BE2C (cell line): ENCODE data around the gene KIFBP.

Experiments used
- DNase-seq: peaks from one replicate; pipeline ENCODE4 v3.0.0-alpha.2; 2020
- H3K27me3 ChIP-seq: fragments of 250-450 bp; sonication (Bioruptor Pico); 2 replicates; pipeline ENCODE4 v1.5.1; 2020; ENCODE audit warnings: mild to moderate bottlenecking
- H3K36me3 ChIP-seq: fragments of 250-450 bp; sonication (Bioruptor Pico); 2 replicates; pipeline ENCODE4 v1.5.1; 2020; ENCODE audit warnings: mild to moderate bottlenecking
- H3K4me1 ChIP-seq: fragments of 250-450 bp; sonication (Bioruptor Pico); 2 replicates; pipeline ENCODE4 v1.5.1; 2020
- H3K4me3 ChIP-seq: 2 replicates; pipeline ENCODE4 v1.5.1; 2011; ENCODE audit warnings: low read depth, low read length
- H3K9me3 ChIP-seq: fragments of 250-450 bp; sonication (Bioruptor Pico); 2 replicates; pipeline ENCODE4 v1.5.1; 2020
- CTCF ChIP-seq: IDR thresholded peaks from 2 replicates; pipeline ENCODE4 v1.5.1; 2012; ENCODE audit warnings: mild to moderate bottlenecking, low read depth, low read length

KIFBP gene

GRCh38 chr10:69047111-69047832 lies 58.7 kb downstream of the KIFBP start:
- Histone ChIP-seq H3K27me3 (no peaks in the 10 kb centered on the region), H3K4me1 (no peaks in the 10 kb centered on the region), H3K36me3 (no peaks in the 10 kb centered on the region), H3K4me3 (no peak overlapping the region), H3K9me3 (no peaks in the 10 kb centered on the region)
- TF ChIP-seq CTCF: no peak
- no peak for DNase-seq

- no peaks in the 10 kb centered on the region for H3K9me3 ChIP-seq
- H3K36me3 ChIP-seq: no peaks in the 10 kb centered on the region
- H3K27me3 ChIP-seq: no peaks in the 10 kb centered on the region
- no peak overlapping the region for H3K4me3 ChIP-seq
- TF ChIP-seq CTCF: no peak
- DNase-seq: no peak
- no peaks in the 10 kb centered on the region for H3K4me1 ChIP-seq
These were observed 59.5 kb downstream of the KIFBP start for GRCh38 chr10:69048103-69048502.

GRCh38 chr10:69049566-69049961 lies 61.0 kb downstream of the KIFBP start:
- H3K4me3 ChIP-seq: no peak overlapping the region
- H3K9me3 ChIP-seq: no peaks in the 10 kb centered on the region
- DNase-seq: no peak
- TF ChIP-seq CTCF: no peak
- H3K4me1 ChIP-seq: no peaks in the 10 kb centered on the region
- no peaks in the 10 kb centered on the region for H3K27me3 ChIP-seq
- H3K36me3 ChIP-seq: no peaks in the 10 kb centered on the region

GRCh38 chr10:69051303-69051702 lies 62.7 kb downstream of the KIFBP start:
- H3K4me1 ChIP-seq: no peaks in the 10 kb centered on the region
- no peak for DNase-seq

GRCh38 chr10:69051710-69052487 lies 63.3 kb downstream of the KIFBP start:
- Histone ChIP-seq H3K36me3 (no peaks in the 10 kb centered on the region), H3K4me1 (no peaks in the 10 kb centered on the region), H3K4me3 (no peak overlapping the region), H3K27me3 (no peaks in the 10 kb centered on the region), H3K9me3 (no peaks in the 10 kb centered on the region)
- no peak for TF ChIP-seq CTCF
- no peak for DNase-seq

More at GRCh38 chr10:69051303-69051702, 62.7 kb downstream of the KIFBP start:
- H3K36me3 ChIP-seq: no peaks in the 10 kb centered on the region
- no peak overlapping the region for H3K4me3 ChIP-seq
- TF ChIP-seq CTCF: no peak
- no peaks in the 10 kb centered on the region for H3K9me3 ChIP-seq
- H3K27me3 ChIP-seq: no peaks in the 10 kb centered on the region

GRCh38 chr10:69052736-69053135 lies 64.1 kb downstream of the KIFBP start:
- TF ChIP-seq CTCF: no peak
- Histone ChIP-seq H3K27me3 (no peaks in the 10 kb centered on the region), H3K4me3 (no peak overlapping the region), H3K9me3 (no peaks in the 10 kb centered on the region), H3K4me1 (no peaks in the 10 kb centered on the region), H3K36me3 (no peaks in the 10 kb centered on the region)
- DNase-seq: no peak
